Head of caudate nucleus (tissue), 42 donors: ENCODE results near the gene SNX18.

Experiments used
- DNase-seq, 42 donors: peaks; one replicate each; pipeline versions ENCODE4 v3.0.0 to v3.0.0-alpha.2; 2020 to 2021; ENCODE audit warnings: mixed read lengths in 7 of 42
- intact Hi-C: fragments of 100-400 bp; cut with DNase I; formaldehyde crosslinking; loops from one replicate; pipeline ENCODE4 v1.15.0; 2022

The SNX18 gene

DNA sequence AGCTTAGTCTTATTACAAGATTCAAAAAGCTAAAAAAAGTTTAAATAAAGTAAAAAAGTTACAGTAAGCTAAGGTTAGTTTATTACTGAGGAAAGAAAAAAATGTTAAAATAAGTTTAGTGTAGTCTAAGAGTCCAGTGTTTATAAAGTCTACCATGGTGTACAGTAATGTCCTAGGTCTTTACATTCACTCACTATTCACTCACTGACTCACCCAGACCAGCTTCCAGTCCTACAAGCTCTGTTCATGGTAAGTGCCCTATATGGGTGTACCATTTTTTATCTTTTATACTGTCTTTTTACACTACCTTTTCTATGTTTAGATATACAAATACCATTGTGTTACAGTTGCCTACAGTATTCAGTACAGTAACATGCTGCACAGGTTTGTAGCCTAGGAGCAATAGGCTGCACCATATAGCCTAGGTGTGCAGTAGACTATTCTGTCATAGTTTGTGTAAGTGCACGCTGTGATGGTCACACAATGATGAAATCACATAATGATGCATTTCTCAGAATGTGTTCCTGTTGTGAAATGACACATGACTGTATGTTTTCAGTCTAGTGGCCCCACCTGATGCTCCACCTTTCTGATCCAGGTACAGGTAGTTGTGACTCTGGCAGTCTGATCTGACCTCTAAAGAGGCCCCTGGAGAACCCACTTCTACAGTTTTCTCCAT lies 45.7 kb downstream of the SNX18 start:
- DNase-seq, result no peak

DNA sequence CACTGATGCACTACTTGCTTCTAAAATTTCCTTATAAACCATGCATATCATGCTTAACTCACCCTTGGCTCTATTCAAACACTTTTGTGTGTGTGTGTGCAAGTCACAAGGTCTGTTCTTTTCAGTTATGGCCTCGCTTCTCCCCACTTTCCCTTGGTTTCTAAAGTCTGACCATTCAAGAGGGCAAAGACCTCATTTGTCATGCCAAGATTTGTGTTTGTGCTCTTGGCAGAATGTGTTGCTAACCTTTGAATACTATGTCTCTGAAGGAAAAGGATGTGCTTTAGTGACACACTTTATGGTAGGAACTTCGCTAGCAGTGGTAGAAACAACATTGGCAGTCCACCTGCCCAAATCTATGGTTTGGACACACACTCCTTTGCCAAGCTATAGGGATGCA lies 50.4 kb downstream of the SNX18 start:
- intact Hi-C loops, result no loop called here
- DNase-seq, result no peak

More for the DNA sequence above, 45.7 kb downstream of the SNX18 start:
- intact Hi-C loops, result no loop called here

DNA sequence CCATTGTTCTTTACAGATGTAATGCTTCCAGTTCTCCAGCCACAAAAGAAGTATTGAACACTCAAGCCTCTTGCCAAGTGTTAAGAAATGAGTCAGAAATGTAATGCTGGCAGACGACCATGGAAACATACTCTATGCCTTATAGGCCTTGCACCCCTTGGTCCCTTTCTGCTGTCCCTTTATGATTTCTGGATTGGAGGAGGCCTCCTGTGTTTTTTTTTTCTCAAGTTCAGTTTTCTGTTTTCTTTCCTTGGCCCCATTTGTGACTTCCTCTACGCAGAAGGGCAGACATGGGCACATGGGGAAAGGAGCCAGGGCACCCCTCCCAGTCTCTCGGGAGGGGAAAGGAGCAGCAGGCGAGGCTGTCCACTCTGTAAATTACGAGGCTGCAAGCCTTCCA lies 53.4 kb downstream of the SNX18 start:
- intact Hi-C loops, result no loop called here
- DNase-seq, result peak in 12 of 42 donors; percentile 16 to 46 (median 34)

DNA sequence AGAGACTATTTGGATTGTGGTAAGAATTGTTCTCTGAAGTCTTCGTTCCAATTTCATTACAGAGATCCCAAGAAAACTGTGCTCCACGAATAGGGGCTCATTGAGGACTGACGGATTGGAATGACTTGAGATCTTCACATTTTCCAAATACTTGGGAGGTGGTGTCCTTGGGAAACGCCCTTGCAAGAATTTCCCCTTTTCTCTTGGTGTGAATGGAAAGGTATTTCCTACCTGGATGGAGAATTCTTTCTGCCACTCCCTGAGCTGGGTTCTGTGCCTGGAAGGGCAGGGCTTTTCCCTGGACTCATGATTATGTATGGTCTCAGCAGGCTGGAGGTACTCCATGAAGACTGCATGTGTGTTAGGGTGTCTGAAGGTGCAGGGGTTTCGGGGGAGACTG lies 53.9 kb downstream of the SNX18 start:
- DNase-seq, result no peak
- intact Hi-C loops, result no loop called here

DNA sequence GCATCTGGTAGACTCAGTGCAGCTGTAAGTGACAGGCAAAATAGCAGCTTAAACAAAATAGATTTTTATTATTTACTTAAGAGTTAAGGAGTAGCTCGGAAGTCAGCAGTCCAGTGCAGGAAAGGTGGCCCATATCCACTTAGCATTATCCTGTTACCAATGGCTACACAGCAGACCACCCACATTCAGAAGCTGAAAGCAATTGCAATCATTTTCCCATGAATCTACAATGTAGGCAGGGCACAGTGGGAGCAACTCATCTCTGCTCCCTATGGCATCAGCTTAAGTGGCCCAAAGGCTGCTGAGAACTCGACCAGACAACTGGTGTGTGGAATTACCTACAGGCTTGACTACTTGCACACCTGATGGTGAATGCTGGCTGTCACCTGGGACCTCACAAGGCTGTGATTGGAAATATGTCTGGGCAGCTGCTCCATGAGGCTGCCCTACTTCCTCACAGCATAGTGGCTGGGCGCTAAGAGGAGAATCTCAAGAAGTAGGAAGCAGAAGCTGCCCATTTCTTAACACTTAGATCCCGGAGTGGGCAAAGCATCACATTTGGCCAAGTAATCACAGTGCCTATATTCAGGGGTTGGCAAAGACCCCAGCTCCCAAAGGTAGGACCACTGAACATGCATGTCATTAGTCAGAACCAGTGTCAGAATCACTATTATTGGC lies 56.4 kb downstream of the SNX18 start:
- DNase-seq, result no peak
- intact Hi-C loops, result no loop called here

DNA sequence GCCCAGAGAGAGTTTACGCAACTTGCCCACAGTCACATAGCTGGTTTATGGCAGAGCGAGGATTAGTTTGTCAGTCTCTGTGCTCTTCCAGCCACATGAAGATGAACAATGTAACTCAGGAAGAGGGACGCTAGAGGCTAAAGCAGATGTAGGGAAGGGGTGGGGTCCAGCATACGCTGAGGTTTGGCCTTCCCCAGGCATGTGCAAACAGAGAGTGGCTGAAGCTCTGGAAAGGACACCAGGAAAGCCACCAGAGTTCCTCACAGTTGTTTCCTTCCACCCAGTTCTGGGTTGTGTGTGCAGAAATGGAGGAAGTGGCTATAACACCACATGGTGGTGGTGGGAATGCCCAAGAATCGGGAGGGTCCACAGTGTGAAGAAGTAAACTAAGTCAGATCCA lies 60.0 kb downstream of the SNX18 start:
- DNase-seq, result peak in 2 of 42 donors; percentile 16 to 20
- intact Hi-C loops, result no loop called here

DNA sequence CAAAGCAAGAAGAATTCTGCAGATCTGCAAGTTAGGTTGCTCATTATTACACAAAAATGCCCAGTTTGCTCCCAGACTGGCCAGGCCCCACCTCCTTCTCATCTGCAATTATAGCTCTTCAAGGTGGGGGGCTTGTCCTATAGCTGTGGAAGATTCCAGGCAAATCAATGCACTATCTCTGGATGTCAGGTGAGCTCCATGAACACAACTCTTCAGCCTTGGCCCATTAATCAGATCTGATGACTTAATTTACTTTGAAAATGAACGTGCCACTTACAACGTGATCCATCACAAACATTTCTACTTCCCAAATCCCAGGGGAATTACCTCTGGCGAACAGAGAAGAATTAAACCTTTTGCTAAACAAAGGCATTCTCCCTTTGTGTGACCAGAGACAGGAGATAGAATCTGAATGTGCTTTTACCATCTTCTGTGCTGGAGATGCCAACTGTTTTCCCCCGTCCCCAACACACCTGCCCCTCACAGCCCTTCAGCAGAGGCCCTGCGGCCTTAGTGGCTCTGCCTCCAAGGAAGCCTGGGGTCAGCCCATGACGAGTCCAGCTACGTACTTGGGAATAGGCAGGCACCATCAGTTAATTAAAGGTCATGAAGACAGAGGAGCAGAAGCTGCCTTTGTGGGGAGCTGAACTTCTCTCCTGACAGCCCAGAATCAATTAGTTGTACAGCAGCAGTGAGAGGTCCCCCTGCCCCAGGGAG lies 60.5 kb downstream of the SNX18 start:
- intact Hi-C loops, result no loop called here

DNA sequence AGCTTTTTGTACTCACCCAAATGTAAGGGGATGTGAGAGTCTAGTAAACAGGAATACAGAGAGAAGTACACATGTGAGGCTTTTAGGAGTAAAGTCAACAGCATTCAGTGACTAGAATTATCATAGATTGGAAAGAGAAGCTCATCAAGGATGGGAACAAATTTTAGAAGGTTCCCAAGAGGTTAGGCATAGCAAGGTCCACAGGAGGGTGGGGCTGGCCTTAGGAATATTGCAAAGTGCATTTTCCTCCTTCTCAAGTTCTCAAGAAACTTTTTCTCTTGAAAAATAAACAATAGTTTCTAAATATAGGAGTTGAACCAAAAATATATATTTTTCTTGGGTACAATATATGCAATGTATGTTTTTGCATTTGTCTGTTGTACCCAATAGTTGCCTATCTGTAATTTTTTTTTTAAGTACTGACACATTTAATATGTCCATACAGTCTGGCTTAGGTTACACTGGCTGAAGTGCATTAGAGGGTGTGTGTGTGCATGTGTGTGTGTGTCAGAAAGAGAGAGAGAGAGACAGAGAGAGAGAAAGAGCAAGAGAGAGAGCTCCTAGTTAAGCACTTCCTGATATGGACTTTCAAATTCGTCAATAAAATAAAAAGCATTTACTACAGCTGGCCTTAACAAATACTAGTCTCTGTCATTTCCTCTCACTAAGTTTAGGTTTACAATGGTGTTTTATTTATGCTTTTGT lies 62.2 kb downstream of the SNX18 start:
- no peak for DNase-seq
- intact Hi-C loops, result no loop called here

More for the DNA sequence above, 60.5 kb downstream of the SNX18 start:
- DNase-seq, result no peak

DNA sequence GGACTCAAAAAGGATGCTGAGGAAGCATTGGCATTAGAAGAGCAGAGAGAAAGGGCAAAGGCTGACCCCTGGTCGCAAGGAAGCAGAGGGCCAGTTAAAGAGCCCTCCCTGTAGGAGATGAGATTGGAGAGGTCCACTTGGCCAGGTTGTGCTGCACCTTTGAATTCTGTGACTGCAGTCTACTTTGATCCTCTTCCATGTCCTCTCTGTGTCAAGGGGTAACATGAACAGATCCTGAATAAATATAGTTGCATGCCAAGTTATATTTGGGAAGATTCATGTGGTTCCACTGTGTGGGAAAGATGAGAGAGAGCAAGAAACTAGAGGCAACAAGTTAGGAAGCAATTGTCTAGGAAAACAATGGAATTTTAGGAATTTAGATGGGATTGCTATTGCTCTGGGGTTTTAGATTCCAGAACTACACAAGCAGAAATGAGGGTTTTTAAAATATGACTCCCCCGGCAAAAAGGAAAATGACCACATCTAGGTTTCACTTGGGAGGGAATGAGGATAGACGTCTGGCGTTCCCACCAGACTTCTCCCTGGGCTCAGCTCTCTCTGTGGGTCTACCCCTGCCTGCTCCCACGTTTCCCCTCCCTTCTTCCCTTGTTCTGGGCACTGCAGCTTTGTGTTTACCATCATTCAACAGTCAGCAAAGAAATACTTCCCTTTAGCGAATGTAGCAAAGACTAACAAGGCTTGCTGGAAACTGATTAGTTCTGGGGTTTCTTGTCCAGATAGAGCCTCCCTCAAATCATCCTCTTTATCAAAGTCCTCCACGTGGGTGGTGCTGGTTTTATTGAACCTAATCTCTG lies 63.6 kb downstream of the SNX18 start:
- peak in 2 of 42 donors; percentile 10 to 34 for DNase-seq

DNA sequence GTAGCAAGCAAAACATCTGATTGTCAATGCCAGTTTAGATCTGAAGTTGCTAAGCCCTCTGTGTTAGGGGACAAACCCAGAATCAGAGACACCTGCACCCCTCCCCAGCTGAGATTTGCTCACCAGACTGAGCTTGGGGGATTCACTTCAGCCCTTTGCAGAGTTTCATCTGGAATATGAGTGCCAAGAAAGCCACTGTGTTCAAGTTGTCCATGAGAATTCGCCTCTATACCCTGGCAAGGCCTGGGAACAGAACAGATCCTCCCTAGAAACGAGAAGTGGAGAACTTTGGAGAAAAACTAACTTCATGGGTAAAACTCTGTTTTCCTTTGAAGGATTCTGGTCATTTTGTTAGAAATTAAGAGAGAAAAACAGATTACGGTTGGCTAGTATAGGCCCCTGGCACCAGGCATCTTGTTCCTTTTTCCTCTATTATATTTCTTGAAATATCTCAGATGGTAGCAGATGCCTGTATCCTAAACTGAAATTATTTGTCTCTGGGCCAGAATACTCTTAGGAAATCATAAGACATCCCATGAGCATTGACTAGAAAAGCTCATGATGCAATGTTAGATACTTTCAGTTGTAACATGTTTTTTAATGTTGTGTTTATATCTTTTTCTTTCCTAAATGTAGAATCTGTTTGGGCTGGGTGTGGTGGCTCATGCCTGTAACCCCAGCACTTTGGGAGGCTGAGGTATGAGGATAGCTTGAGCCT lies 64.4 kb downstream of the SNX18 start:
- no peak for DNase-seq
- intact Hi-C loops, result no loop called here

More for the DNA sequence above, 63.6 kb downstream of the SNX18 start:
- intact Hi-C loops, result no loop called here

DNA sequence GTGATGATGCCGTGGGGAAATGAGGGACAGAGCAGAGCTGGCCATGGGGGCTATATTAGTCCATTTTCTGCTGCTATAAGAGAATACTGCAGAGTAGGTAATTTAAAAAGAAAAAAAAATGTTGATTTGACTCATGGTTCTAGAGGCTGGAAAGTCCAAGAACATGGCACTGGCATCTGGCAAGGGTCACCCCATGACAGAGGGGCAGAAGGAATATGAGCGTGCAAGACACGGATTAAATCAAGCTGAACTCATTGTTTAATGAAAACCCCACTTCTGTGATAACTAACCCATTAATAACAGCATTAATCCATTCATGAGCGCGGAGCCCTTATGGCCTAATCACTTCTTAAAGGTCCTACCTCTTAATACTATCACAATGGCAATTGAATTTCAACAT lies 68.8 kb downstream of the SNX18 start:
- intact Hi-C loops, result no loop called here
- no peak for DNase-seq

DNA sequence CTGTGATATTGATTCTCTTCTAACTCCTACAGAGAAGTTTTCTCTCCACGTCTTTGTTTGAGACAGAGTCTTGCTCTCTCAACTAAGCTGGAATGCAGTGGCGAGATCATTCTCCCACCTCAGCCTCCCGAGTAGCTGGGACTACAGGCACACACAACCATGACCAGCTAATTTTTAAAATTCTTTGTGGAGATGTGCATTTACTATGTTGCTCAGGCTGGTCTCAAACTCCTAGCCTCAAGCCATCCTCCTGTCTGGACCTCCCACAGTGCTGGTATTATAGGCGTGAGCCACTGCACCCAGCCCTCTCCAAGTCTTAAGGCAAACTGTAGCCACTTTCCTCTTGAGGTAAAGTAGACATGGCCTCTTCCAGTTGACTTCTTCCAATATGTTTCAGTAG lies 72.2 kb downstream of the SNX18 start:
- DNase-seq, result no peak
- intact Hi-C loops, result no loop called here

DNA sequence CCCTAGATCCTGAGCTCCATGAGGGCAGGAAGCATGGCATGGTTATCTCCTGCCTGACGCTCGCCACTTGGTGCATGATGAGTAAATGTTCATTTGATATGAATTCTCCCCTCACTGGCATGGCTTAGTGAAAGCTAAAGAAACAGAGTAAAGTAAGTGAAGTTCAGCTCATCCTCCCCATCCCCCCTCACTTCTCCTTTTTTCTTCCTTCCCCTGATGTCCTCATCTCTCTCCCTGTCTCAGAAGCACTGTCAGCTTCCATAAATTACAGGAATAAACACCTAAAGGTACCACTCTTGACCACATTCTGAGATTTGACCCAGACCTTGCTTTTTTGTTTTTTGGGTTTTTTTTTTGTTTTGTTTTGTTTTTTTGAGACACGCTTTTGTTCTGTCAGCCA lies 73.3 kb downstream of the SNX18 start:
- DNase-seq, result no peak
- intact Hi-C loops, result no loop called here

DNA sequence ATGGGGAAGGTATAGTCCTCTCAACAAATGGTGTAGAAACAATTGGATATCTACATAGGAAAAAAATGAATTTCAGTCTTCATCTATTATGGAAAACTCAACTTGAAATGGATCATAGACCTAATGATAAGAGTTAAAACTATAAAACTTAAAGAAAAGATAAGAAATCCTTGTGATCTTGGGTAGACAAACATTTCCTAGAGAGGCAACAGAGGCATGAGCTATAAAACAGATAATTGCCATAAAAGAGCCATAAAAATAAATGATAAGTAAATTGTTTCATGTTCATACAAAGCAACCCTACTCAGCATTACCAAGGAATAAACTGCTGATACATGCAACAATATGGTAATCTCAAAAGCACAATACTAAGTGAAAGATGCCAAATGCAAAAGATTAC lies 76.2 kb downstream of the SNX18 start:
- no peak for DNase-seq
- intact Hi-C loops, result no loop called here

DNA sequence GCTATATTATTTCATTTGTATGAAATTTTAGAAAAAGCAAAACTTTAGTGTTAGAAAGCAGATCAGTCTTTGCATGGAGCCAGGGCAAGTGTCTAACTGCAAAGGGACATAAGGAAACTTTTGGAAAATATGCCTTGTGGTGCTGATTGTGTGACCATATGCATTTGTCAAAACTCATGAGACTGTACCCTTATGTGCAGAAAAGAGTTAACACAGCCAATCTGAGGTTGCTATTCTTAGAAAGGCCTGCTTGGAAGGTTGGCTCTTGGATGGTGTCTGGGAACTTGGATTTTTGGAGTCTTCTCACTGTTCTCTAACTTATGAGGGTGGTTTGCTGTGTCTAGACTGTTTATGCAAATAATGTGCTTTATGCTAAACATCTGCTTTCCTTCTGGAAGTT lies 76.6 kb downstream of the SNX18 start:
- no peak for DNase-seq
- intact Hi-C loops, result no loop called here

DNA sequence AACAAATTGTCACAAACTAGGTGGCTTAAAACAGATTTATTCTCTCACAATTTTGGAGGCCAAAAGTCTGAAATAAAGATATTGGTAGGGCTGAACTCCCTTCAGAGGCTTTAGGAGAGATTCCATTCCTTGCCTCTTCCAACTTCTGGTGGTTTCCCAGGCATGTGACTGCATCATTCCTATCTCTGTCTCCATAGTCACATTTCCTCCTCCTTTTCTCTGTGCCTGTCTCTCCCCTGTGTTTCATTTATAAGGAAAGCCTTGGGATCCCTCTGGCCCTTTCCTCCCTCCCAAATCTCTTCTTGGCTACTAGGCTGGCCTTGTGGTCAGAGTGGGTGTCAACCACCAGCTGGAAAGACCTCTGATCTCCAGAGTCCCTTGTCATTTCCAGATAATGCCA lies 78.2 kb downstream of the SNX18 start:
- intact Hi-C loops, result no loop called here
- no peak for DNase-seq
